Fibroblast of lung (primary cell): Measurements from ENCODE around the gene MBD3L5. TPM values are rescaled to one million over a fixed set of nuclear protein-coding genes. Genes with fewer than 3 reads are reported as not detected.

ENCODE experiments used
- DNase-seq, 2 donors: peaks; one replicate each; pipeline versions ENCODE4 v3.0.0 to v3.0.0-alpha.2; 2010; ENCODE audit warnings: low read depth in 2 of 2
- H2AFZ ChIP-seq: 2 replicates; pipeline ENCODE4 v1.5.1; 2012; ENCODE audit warnings: low read length, control low read depth, inconsistent platforms
- H3K27ac ChIP-seq: 2 replicates; pipeline ENCODE4 v1.5.1; 2011; ENCODE audit warnings: low read length, control low read depth; ENCODE audit not compliant: insufficient read depth
- H3K27me3 ChIP-seq: 2 replicates; pipeline ENCODE4 v1.5.1; 2011; ENCODE audit warnings: mild to moderate bottlenecking, low read length; ENCODE audit not compliant: control insufficient read depth, insufficient read depth
- H3K36me3 ChIP-seq: 2 replicates; pipeline ENCODE4 v1.5.1; 2011; ENCODE audit warnings: low read length; ENCODE audit not compliant: control insufficient read depth, insufficient read depth
- H3K4me1 ChIP-seq: 2 replicates; pipeline ENCODE4 v1.5.1; 2011; ENCODE audit warnings: low read length; ENCODE audit not compliant: control insufficient read depth, insufficient read depth; ENCODE audit errors: extremely low read depth
- H3K4me2 ChIP-seq: 2 replicates; pipeline ENCODE4 v1.5.1; 2011; ENCODE audit warnings: low read length, control low read depth; ENCODE audit not compliant: insufficient read depth; ENCODE audit errors: extremely low read depth
- H3K4me3 ChIP-seq, 4 experiments: fragments of 200-600 bp in 1 of 4; sonication (generic) in 1 of 4; replicated peaks in 1 of 4; 2 replicates each; pipeline ENCODE4 v1.5.1; 2011 to 2016; ENCODE audit warnings: low read length in 4 of 4, low read depth in 3 of 4, mild to moderate bottlenecking in 3 of 4, control low read depth in 2 of 4, inconsistent platforms in 1 of 4, mixed read lengths in 1 of 4; ENCODE audit not compliant: insufficient read depth in 1 of 4; ENCODE audit errors: control extremely low read depth in 1 of 4
- H3K79me2 ChIP-seq: 2 replicates; pipeline ENCODE4 v1.5.1; 2012; ENCODE audit warnings: mild to moderate bottlenecking, low read length, inconsistent platforms; ENCODE audit not compliant: control insufficient read depth, insufficient read depth
- H3K9ac ChIP-seq: 2 replicates; pipeline ENCODE4 v1.5.1; 2011; ENCODE audit warnings: mild to moderate bottlenecking, low read length, control low read depth; ENCODE audit not compliant: insufficient read depth
- H3K9me3 ChIP-seq: 2 replicates; pipeline ENCODE4 v1.5.1; 2012; ENCODE audit warnings: low read depth, low read length; ENCODE audit not compliant: control insufficient read depth, insufficient read depth
- H4K20me1 ChIP-seq: 2 replicates; pipeline ENCODE4 v1.5.1; 2011; ENCODE audit warnings: low read length; ENCODE audit not compliant: control insufficient read depth, insufficient read depth; ENCODE audit errors: extremely low read depth
- EZH2 ChIP-seq: IDR thresholded peaks from 2 replicates; pipeline ENCODE4 v1.5.1; 2012; ENCODE audit warnings: low read length, control low read depth, mild to moderate bottlenecking; ENCODE audit errors: missing control alignments
- polyA plus RNA-seq, 2 donors: library from polyadenylated mRNA; depleted of rRNA in 1 of 2; stranded (reverse) in 1 of 2; unstranded in 1 of 2; fragments of >200 nt; gene quantifications; 2 replicates each; pipeline ENCODE4 v1.2.1, GENCODE V29; 2011 to 2012; ENCODE audit warnings: missing spikeins in 1 of 2
- total RNA-seq: library from RNA; depleted of rRNA; stranded (reverse); fragments of >200 nt; gene quantifications from 2 replicates; pipeline ENCODE4 v1.2.1, GENCODE V29; 2014
- TF ChIP-seq, protein P1 (sequence below), 2 donors: IDR thresholded peaks in 1 of 2; conservative IDR thresholded peaks in 1 of 2; 1 replicate in 1 of 2; 2 replicates in 1 of 2; pipeline ENCODE4 v1.5.1; 2011 to 2012; ENCODE audit warnings: low read length in 2 of 2, control low read depth in 1 of 2, inconsistent platforms in 1 of 2, low read depth in 1 of 2, mild to moderate bottlenecking in 1 of 2

The MBD3L5 gene
- total and polyA plus RNA-seq, 2 donors (not counting 1 experiment from before 2014, with no cell fraction given) = not detected

DNA sequence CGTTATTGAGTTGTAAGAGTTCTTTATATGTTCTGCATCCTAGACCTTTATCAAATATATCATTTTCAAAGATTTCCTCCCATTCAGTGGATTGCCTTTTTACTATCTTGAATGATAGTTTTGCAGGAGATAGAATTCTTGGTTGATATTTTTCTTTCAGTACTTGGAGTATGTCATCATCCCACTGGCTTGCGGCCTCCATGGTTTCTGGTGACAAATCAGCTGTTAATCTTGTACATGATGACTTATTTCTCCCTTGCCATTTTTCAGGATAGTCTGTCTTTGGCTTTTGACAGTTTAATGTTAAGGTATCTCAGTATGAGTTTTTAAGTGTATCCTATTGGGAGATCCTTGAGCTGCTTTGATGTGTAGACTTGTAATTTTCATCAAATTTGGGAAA is 47.6 kb downstream of the MBD3L5 start:
- H4K20me1 ChIP-seq = no peaks in the 10 kb centered on the region
- H3K27me3 ChIP-seq = no peaks in the 10 kb centered on the region
- TF ChIP-seq, protein P1, sequence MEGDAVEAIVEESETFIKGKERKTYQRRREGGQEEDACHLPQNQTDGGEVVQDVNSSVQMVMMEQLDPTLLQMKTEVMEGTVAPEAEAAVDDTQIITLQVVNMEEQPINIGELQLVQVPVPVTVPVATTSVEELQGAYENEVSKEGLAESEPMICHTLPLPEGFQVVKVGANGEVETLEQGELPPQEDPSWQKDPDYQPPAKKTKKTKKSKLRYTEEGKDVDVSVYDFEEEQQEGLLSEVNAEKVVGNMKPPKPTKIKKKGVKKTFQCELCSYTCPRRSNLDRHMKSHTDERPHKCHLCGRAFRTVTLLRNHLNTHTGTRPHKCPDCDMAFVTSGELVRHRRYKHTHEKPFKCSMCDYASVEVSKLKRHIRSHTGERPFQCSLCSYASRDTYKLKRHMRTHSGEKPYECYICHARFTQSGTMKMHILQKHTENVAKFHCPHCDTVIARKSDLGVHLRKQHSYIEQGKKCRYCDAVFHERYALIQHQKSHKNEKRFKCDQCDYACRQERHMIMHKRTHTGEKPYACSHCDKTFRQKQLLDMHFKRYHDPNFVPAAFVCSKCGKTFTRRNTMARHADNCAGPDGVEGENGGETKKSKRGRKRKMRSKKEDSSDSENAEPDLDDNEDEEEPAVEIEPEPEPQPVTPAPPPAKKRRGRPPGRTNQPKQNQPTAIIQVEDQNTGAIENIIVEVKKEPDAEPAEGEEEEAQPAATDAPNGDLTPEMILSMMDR (conservative IDR thresholded peaks at IDR 0.05 in 1 of 2, IDR thresholded peaks at IDR 0.05 in 1 of 2; ENCODE audit: low read depth in 1 of 2, low read length in 2 of 2) = no peak
- no peak for TF ChIP-seq EZH2
- H3K27ac ChIP-seq = no peak overlapping the region
- peaks cover 16% of the 10 kb centered on the region for H3K9me3 ChIP-seq
- no peaks in the 10 kb centered on the region for H3K79me2 ChIP-seq
- peaks cover 44% of the 10 kb centered on the region for H3K36me3 ChIP-seq
- H3K4me3 ChIP-seq = no peak overlapping the region
- H3K4me2 ChIP-seq = no peak overlapping the region
- H3K4me1 ChIP-seq = no peaks in the 10 kb centered on the region
- no peak overlapping the region for H3K9ac ChIP-seq
- no peak overlapping the region for H2AFZ ChIP-seq
- no peak for DNase-seq

Other genes starting within 250 kb of the MBD3L5 start
- under 0.01 TPM in 1 of 2 replicates, not detected in the other for gene ADGRE1, start 143.0 kb upstream of the MBD3L5 start, total RNA-seq
- not detected in 2 replicates for gene ADGRE1, start 143.0 kb upstream of the MBD3L5 start, polyA plus RNA-seq
- gene MBD3L2B, start 9.1 kb upstream of the MBD3L5 start, total RNA-seq = not detected in 2 replicates
- not detected in 2 replicates for gene MBD3L2B, start 9.1 kb upstream of the MBD3L5 start, polyA plus RNA-seq
- gene MBD3L4, start 9.6 kb downstream of the MBD3L5 start, total RNA-seq = not detected in 2 replicates
- gene MBD3L4, start 9.6 kb downstream of the MBD3L5 start, polyA plus RNA-seq = not detected in 2 replicates
- gene MBD3L2, start 18.7 kb downstream of the MBD3L5 start, total RNA-seq = not detected in 2 replicates
- not detected in 2 replicates for gene MBD3L2, start 18.7 kb downstream of the MBD3L5 start, polyA plus RNA-seq
- not detected in 2 replicates for gene MBD3L3, start 28.1 kb downstream of the MBD3L5 start, total RNA-seq
- not detected in 2 replicates for gene MBD3L3, start 28.1 kb downstream of the MBD3L5 start, polyA plus RNA-seq
- 18.3 and 18.5 TPM in 2 replicates for gene ZNF557, start 39.1 kb downstream of the MBD3L5 start, total RNA-seq
- gene ZNF557, start 39.1 kb downstream of the MBD3L5 start, polyA plus RNA-seq = 2.9 and 3.4 TPM in 2 replicates